ENCODE measurements around the gene TBC1D16. TPM values are rescaled to one million over a fixed set of nuclear protein-coding genes. Genes with fewer than 3 reads are reported as not detected.

TBC1D16 gene
- total RNA-seq, 1 experiment from 2014 or later, result 96.1 TPM

DNA sequence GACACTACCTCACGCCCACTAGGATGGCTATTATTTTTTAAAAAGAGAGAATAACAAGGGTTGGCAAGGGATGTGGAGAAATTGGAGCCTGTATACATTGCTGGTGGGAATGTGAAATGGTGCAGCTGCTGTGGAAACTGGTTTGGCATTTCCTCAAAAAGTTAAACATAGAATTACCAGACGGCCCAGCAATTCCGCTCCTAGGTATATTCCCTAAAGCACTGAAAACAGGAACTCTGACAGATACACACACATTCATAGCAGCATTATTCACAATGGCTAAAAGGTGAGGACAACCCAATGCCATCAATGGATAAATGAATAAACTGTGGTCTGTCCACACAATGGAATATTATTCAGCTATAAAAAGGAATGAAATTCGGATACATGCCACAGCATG, 136.1 kb downstream of the TBC1D16 start:
- no peak for TF ChIP-seq NFATC4 (CRISPR knock-in tag; IDR thresholded peaks at IDR 0.05)
- TF ChIP-seq, protein P1, sequence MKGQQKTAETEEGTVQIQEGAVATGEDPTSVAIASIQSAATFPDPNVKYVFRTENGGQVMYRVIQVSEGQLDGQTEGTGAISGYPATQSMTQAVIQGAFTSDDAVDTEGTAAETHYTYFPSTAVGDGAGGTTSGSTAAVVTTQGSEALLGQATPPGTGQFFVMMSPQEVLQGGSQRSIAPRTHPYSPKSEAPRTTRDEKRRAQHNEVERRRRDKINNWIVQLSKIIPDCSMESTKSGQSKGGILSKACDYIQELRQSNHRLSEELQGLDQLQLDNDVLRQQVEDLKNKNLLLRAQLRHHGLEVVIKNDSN (CRISPR knock-in tag; IDR thresholded peaks at IDR 0.05), result no peak
- TF ChIP-seq ZNF263 (CRISPR knock-in tag; IDR thresholded peaks at IDR 0.05; ENCODE audit: low read depth), result no peak
- TF ChIP-seq, protein P2, sequence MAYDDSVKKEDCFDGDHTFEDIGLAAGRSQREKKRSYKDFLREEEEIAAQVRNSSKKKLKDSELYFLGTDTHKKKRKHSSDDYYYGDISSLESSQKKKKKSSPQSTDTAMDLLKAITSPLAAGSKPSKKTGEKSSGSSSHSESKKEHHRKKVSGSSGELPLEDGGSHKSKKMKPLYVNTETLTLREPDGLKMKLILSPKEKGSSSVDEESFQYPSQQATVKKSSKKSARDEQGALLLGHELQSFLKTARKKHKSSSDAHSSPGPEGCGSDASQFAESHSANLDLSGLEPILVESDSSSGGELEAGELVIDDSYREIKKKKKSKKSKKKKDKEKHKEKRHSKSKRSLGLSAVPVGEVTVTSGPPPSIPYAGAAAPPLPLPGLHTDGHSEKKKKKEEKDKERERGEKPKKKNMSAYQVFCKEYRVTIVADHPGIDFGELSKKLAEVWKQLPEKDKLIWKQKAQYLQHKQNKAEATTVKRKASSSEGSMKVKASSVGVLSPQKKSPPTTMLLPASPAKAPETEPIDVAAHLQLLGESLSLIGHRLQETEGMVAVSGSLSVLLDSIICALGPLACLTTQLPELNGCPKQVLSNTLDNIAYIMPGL (CRISPR knock-in tag; IDR thresholded peaks at IDR 0.05), result no peak
- no peak for TF ChIP-seq NR3C1 (CRISPR knock-in tag; conservative IDR thresholded peaks at IDR 0.05; ENCODE audit: low read depth)
- TF ChIP-seq, protein P3, sequence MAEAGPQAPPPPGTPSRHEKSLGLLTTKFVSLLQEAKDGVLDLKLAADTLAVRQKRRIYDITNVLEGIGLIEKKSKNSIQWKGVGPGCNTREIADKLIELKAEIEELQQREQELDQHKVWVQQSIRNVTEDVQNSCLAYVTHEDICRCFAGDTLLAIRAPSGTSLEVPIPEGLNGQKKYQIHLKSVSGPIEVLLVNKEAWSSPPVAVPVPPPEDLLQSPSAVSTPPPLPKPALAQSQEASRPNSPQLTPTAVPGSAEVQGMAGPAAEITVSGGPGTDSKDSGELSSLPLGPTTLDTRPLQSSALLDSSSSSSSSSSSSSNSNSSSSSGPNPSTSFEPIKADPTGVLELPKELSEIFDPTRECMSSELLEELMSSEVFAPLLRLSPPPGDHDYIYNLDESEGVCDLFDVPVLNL (CRISPR knock-in tag; IDR thresholded peaks at IDR 0.05; ENCODE audit: borderline replicate concordance, low read depth), result no peak
- TF ChIP-seq TEAD1 (CRISPR knock-in tag; IDR thresholded peaks at IDR 0.05), result no peak
- no peak for TF ChIP-seq JUN (CRISPR knock-in tag; IDR thresholded peaks at IDR 0.05)
- no peak for TF ChIP-seq ESRRA (CRISPR knock-in tag; IDR thresholded peaks at IDR 0.05; ENCODE audit: borderline replicate concordance)
- no peak for TF ChIP-seq ZNF416 (CRISPR knock-in tag; IDR thresholded peaks at IDR 0.05)
- TF ChIP-seq, protein P4, sequence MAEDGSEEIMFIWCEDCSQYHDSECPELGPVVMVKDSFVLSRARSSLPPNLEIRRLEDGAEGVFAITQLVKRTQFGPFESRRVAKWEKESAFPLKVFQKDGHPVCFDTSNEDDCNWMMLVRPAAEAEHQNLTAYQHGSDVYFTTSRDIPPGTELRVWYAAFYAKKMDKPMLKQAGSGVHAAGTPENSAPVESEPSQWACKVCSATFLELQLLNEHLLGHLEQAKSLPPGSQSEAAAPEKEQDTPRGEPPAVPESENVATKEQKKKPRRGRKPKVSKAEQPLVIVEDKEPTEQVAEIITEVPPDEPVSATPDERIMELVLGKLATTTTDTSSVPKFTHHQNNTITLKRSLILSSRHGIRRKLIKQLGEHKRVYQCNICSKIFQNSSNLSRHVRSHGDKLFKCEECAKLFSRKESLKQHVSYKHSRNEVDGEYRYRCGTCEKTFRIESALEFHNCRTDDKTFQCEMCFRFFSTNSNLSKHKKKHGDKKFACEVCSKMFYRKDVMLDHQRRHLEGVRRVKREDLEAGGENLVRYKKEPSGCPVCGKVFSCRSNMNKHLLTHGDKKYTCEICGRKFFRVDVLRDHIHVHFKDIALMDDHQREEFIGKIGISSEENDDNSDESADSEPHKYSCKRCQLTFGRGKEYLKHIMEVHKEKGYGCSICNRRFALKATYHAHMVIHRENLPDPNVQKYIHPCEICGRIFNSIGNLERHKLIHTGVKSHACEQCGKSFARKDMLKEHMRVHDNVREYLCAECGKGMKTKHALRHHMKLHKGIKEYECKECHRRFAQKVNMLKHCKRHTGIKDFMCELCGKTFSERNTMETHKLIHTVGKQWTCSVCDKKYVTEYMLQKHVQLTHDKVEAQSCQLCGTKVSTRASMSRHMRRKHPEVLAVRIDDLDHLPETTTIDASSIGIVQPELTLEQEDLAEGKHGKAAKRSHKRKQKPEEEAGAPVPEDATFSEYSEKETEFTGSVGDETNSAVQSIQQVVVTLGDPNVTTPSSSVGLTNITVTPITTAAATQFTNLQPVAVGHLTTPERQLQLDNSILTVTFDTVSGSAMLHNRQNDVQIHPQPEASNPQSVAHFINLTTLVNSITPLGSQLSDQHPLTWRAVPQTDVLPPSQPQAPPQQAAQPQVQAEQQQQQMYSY (CRISPR knock-in tag; IDR thresholded peaks at IDR 0.05), result no peak
- TF ChIP-seq FOXP1 (CRISPR knock-in tag; IDR thresholded peaks at IDR 0.05; ENCODE audit: borderline replicate concordance), result no peak
- TF ChIP-seq, protein P5, sequence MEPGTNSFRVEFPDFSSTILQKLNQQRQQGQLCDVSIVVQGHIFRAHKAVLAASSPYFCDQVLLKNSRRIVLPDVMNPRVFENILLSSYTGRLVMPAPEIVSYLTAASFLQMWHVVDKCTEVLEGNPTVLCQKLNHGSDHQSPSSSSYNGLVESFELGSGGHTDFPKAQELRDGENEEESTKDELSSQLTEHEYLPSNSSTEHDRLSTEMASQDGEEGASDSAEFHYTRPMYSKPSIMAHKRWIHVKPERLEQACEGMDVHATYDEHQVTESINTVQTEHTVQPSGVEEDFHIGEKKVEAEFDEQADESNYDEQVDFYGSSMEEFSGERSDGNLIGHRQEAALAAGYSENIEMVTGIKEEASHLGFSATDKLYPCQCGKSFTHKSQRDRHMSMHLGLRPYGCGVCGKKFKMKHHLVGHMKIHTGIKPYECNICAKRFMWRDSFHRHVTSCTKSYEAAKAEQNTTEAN (CRISPR knock-in tag; IDR thresholded peaks at IDR 0.05), result no peak
- TF ChIP-seq, protein P6, sequence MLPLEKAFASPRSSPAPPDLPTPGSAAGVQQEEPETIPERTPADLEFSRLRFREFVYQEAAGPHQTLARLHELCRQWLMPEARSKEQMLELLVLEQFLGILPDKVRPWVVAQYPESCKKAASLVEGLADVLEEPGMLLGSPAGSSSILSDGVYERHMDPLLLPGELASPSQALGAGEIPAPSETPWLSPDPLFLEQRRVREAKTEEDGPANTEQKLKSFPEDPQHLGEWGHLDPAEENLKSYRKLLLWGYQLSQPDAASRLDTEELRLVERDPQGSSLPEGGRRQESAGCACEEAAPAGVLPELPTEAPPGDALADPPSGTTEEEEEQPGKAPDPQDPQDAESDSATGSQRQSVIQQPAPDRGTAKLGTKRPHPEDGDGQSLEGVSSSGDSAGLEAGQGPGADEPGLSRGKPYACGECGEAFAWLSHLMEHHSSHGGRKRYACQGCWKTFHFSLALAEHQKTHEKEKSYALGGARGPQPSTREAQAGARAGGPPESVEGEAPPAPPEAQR (CRISPR knock-in tag; IDR thresholded peaks at IDR 0.05), result no peak
- TF ChIP-seq, protein P7, sequence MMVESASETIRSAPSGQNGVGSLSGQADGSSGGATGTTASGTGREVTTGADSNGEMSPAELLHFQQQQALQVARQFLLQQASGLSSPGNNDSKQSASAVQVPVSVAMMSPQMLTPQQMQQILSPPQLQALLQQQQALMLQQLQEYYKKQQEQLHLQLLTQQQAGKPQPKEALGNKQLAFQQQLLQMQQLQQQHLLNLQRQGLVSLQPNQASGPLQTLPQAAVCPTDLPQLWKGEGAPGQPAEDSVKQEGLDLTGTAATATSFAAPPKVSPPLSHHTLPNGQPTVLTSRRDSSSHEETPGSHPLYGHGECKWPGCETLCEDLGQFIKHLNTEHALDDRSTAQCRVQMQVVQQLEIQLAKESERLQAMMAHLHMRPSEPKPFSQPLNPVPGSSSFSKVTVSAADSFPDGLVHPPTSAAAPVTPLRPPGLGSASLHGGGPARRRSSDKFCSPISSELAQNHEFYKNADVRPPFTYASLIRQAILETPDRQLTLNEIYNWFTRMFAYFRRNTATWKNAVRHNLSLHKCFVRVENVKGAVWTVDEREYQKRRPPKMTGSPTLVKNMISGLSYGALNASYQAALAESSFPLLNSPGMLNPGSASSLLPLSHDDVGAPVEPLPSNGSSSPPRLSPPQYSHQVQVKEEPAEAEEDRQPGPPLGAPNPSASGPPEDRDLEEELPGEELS (CRISPR knock-in tag; IDR thresholded peaks at IDR 0.05), result no peak
- TF ChIP-seq, protein P8, sequence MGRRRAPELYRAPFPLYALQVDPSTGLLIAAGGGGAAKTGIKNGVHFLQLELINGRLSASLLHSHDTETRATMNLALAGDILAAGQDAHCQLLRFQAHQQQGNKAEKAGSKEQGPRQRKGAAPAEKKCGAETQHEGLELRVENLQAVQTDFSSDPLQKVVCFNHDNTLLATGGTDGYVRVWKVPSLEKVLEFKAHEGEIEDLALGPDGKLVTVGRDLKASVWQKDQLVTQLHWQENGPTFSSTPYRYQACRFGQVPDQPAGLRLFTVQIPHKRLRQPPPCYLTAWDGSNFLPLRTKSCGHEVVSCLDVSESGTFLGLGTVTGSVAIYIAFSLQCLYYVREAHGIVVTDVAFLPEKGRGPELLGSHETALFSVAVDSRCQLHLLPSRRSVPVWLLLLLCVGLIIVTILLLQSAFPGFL (CRISPR knock-in tag; IDR thresholded peaks at IDR 0.05; ENCODE audit: borderline replicate concordance), result no peak
- CTCF ChIA-PET, result no interaction called here
- no peak overlapping the region for H3K4me3 Mint-ChIP-seq
- POLR2A ChIA-PET, result no interaction called here
- no peak overlapping the region for H3K27ac Mint-ChIP-seq
- ATAC-seq, result no peak
- H3K9me3 Mint-ChIP-seq, result peaks cover 11% of the 10 kb centered on the region
- H3K4me1 Mint-ChIP-seq, result 0 out of 2 replicates have a peak, but pooled peaks cover 2% of the 10 kb centered on the region
- no peaks in the 10 kb centered on the region for H3K36me3 Mint-ChIP-seq
- peaks cover 21% of the 10 kb centered on the region for H3K27me3 Mint-ChIP-seq (ENCODE audit: low read depth)
- no peak for DNase-seq (ENCODE audit: low spot score)
